ENCODE results near the gene TNFSF13.

The TNFSF13 gene

GRCh38 chr17:7574176-7574953, 15.8 kb downstream of the TNFSF13 start:
- TF ChIP-seq CTCF (conservative IDR thresholded peaks at IDR 0.05; ENCODE audit: low read depth, low read length) = no peak
- H3K4me3 ChIP-seq (ENCODE audit: low read length) = peak overlapping the region; percentile 95
- DNase-seq (ENCODE audit: low read depth) = no peak

- H3K4me3 ChIP-seq (ENCODE audit: low read length) = peak overlapping the region; percentile 95
- no peak for TF ChIP-seq CTCF (conservative IDR thresholded peaks at IDR 0.05; ENCODE audit: low read depth, low read length)
These were observed 16.9 kb downstream of the TNFSF13 start for GRCh38 chr17:7575481-7575883.

GRCh38 chr17:7575959-7576358, 17.4 kb downstream of the TNFSF13 start:
- DNase-seq (ENCODE audit: low read depth) = no peak
- TF ChIP-seq CTCF (conservative IDR thresholded peaks at IDR 0.05; ENCODE audit: low read depth, low read length) = no peak
- H3K4me3 ChIP-seq (ENCODE audit: low read length) = no peak overlapping the region

More at GRCh38 chr17:7575481-7575883, 16.9 kb downstream of the TNFSF13 start:
- DNase-seq (ENCODE audit: low read depth) = no peak

GRCh38 chr17:7576432-7576937, 17.9 kb downstream of the TNFSF13 start:
- H3K4me3 ChIP-seq (ENCODE audit: low read length) = no peak overlapping the region
- no peak for TF ChIP-seq CTCF (conservative IDR thresholded peaks at IDR 0.05; ENCODE audit: low read depth, low read length)
- DNase-seq (ENCODE audit: low read depth) = no peak

GRCh38 chr17:7577327-7578199, 19.0 kb downstream of the TNFSF13 start:
- DNase-seq (ENCODE audit: low read depth) = no peak
- H3K4me3 ChIP-seq (ENCODE audit: low read length) = no peak overlapping the region
- no peak for TF ChIP-seq CTCF (conservative IDR thresholded peaks at IDR 0.05; ENCODE audit: low read depth, low read length)

- no peak for TF ChIP-seq CTCF (conservative IDR thresholded peaks at IDR 0.05; ENCODE audit: low read depth, low read length)
- no peak within 1 kb of the TSS for H3K4me3 ChIP-seq (ENCODE audit: low read length)
These were observed 20.7 kb downstream of the TNFSF13 start, which contains the start of gene CD68 for GRCh38 chr17:7579001-7579833. Gene CD68, plus strand, starts transcription at chr17:7579638. Its CDS starts 40 bp downstream, at chr17:7579678.

More at GRCh38 chr17:7579001-7579833, 20.7 kb downstream of the TNFSF13 start, which contains the start of gene CD68:
- DNase-seq (ENCODE audit: low read depth) = peak; percentile 90

Measured in retinal pigment epithelial cell (primary cell).